ENCODE measurements around the gene UTP18. TPM values are rescaled to one million over a fixed set of nuclear protein-coding genes. Genes with fewer than 3 reads are reported as not detected.

The UTP18 gene
- total and polyA plus RNA-seq, 4 donors = 12.4 to 17.4 (median 14.2) TPM

Other genes starting within 250 kb of the UTP18 start
- gene SPAG9, start 139.7 kb upstream of the UTP18 start, total RNA-seq = 10 to 100 TPM; 24.5 to 94.0 TPM
- gene SPAG9, start 139.7 kb upstream of the UTP18 start, polyA plus RNA-seq = 10 to 100 TPM; 12.0 to 12.3 TPM
- gene NME1, start 107.0 kb upstream of the UTP18 start, total RNA-seq = 10 to 100 TPM; 26.7 to 30.9 TPM
- gene NME1, start 107.0 kb upstream of the UTP18 start, polyA plus RNA-seq = 10 to 100 TPM; 83.8 to 97.3 TPM
- gene NME2, start 94.1 kb upstream of the UTP18 start, total RNA-seq = 100 to 1,000 TPM; 170 to 182 TPM
- gene NME2, start 94.1 kb upstream of the UTP18 start, polyA plus RNA-seq = 100 to 1,000 TPM; 202 to 310 TPM
- gene MBTD1, start 497 bp upstream of the UTP18 start, total RNA-seq = 10 to 100 TPM; 12.8 to 14.2 TPM
- 1 to 10 TPM; 2.4 to 2.9 TPM for gene MBTD1, start 497 bp upstream of the UTP18 start, polyA plus RNA-seq